RWPE2 (cell line): ENCODE data around the gene GALNT18.
A peak's percentile ranks its signal among the peaks of the same experiment; 100 is the strongest.
"Not testable (repeated sequence)": the region's sequence is repeated elsewhere in the genome, so short reads cannot be mapped to it uniquely, and the experiment has no call there.

ENCODE experiments used
- ATAC-seq: fragments of 200-7000 bp; cut with Tn5 transposase; 3 replicates; pipeline ENCODE4 v1.9.1; 2021; ENCODE audit warnings: low read depth
- DNase-seq: peaks from one replicate; pipeline ENCODE4 v3.0.0-alpha.2; 2020; ENCODE audit warnings: low spot score
- H3K27ac ChIP-seq: fragments of 450-650 bp; 2 replicates; pipeline ENCODE4 v1.5.1; 2017; ENCODE audit warnings: mild to moderate bottlenecking; ENCODE audit not compliant: poor library complexity, severe bottlenecking
- H3K27me3 ChIP-seq: fragments of 250-450 bp; sonication (Bioruptor Pico); 2 replicates; pipeline ENCODE4 v1.5.1; 2021; ENCODE audit warnings: mild to moderate bottlenecking, moderate library complexity; ENCODE audit not compliant: insufficient read depth, poor library complexity, severe bottlenecking
- H3K36me3 ChIP-seq: fragments of 250-450 bp; sonication (Bioruptor Pico); 2 replicates; pipeline ENCODE4 v1.5.1; 2020; ENCODE audit warnings: low read depth, mild to moderate bottlenecking, moderate library complexity
- H3K4me1 ChIP-seq: fragments of 250-450 bp; sonication (Bioruptor Pico); 2 replicates; pipeline ENCODE4 v1.5.1; 2021; ENCODE audit warnings: mild to moderate bottlenecking, moderate library complexity; ENCODE audit not compliant: insufficient read depth, poor library complexity, severe bottlenecking
- H3K4me3 ChIP-seq: fragments of 250-450 bp; sonication (Bioruptor Pico); 2 replicates; pipeline ENCODE4 v1.5.1; 2021; ENCODE audit warnings: mild to moderate bottlenecking, moderate library complexity; ENCODE audit not compliant: severe bottlenecking
- H3K9me3 ChIP-seq: fragments of 250-450 bp; sonication (Bioruptor Pico); 2 replicates; pipeline ENCODE4 v1.5.1; 2021; ENCODE audit warnings: mild to moderate bottlenecking, moderate library complexity; ENCODE audit not compliant: severe bottlenecking
- CTCF ChIP-seq: fragments of 450-650 bp; IDR thresholded peaks from one replicate; pipeline ENCODE4 v1.5.1; 2017; ENCODE audit warnings: mild to moderate bottlenecking, moderate library complexity; ENCODE audit not compliant: poor library complexity, severe bottlenecking

Gene GALNT18

GRCh38 chr11:11450744-11451362 is 171.0 kb downstream of the GALNT18 start:
- H3K36me3 ChIP-seq = no peaks in the 10 kb centered on the region
- no peak for DNase-seq
- H3K27ac ChIP-seq = peak overlapping the region; percentile 86

GRCh38 chr11:11449327-11449726 is 172.5 kb downstream of the GALNT18 start:
- TF ChIP-seq CTCF = no peak
- H3K27me3 ChIP-seq = no peaks in the 10 kb centered on the region
- no peak for DNase-seq
- no peaks in the 10 kb centered on the region for H3K9me3 ChIP-seq
- no peaks in the 10 kb centered on the region for H3K36me3 ChIP-seq
- H3K27ac ChIP-seq = peak overlapping the region; percentile 86
- H3K4me1 ChIP-seq = peaks cover 25% of the 10 kb centered on the region
- ATAC-seq = no peak
- H3K4me3 ChIP-seq = no peak overlapping the region

More at GRCh38 chr11:11450744-11451362, 171.0 kb downstream of the GALNT18 start:
- TF ChIP-seq CTCF = no peak
- H3K4me1 ChIP-seq = peaks cover 16% of the 10 kb centered on the region
- H3K27me3 ChIP-seq = no peaks in the 10 kb centered on the region
- ATAC-seq = peak; percentile 84
- H3K4me3 ChIP-seq = no peak overlapping the region
- no peaks in the 10 kb centered on the region for H3K9me3 ChIP-seq

GRCh38 chr11:11448626-11449025 is 173.2 kb downstream of the GALNT18 start:
- Histone ChIP-seq H3K27ac (no peak overlapping the region), H3K4me1 (peaks cover 27% of the 10 kb centered on the region), H3K27me3 (no peaks in the 10 kb centered on the region), H3K9me3 (no peaks in the 10 kb centered on the region), H3K36me3 (no peaks in the 10 kb centered on the region), H3K4me3 (no peak overlapping the region)
- TF ChIP-seq CTCF = no peak
- DNase-seq (no peak), ATAC-seq (no peak)

GRCh38 chr11:11447601-11448000 is 174.2 kb downstream of the GALNT18 start:
- H3K36me3 ChIP-seq, DNase-seq, H3K27me3 ChIP-seq, H3K27ac ChIP-seq, ATAC-seq, H3K4me3 ChIP-seq, H3K9me3 ChIP-seq: not testable (repeated sequence)
- H3K4me1 ChIP-seq = peaks cover 27% of the 10 kb centered on the region

GRCh38 chr11:11446967-11447366 is 174.8 kb downstream of the GALNT18 start:
- H3K27me3 ChIP-seq = no peaks in the 10 kb centered on the region
- no peak for TF ChIP-seq CTCF
- H3K27ac ChIP-seq = no peak overlapping the region
- DNase-seq = no peak
- no peak overlapping the region for H3K4me3 ChIP-seq
- no peaks in the 10 kb centered on the region for H3K9me3 ChIP-seq
- ATAC-seq = no peak
- no peaks in the 10 kb centered on the region for H3K36me3 ChIP-seq
- peaks cover 27% of the 10 kb centered on the region for H3K4me1 ChIP-seq
